Stimulated activated CD4-positive, alpha-beta T cell treated with anti-CD3 and anti-CD28 coated beads, Interleukin-1b, Interleukin-23, amount 100 ng/mL, for 1 hour (primary cell): ENCODE measurements around the gene HID1.

Source experiments
- DNase-seq, 2 donors: peaks; one replicate each; pipeline ENCODE4 v3.0.0-alpha.2; 2020; ENCODE audit warnings: low read depth in 2 of 2

The HID1 gene

DNA sequence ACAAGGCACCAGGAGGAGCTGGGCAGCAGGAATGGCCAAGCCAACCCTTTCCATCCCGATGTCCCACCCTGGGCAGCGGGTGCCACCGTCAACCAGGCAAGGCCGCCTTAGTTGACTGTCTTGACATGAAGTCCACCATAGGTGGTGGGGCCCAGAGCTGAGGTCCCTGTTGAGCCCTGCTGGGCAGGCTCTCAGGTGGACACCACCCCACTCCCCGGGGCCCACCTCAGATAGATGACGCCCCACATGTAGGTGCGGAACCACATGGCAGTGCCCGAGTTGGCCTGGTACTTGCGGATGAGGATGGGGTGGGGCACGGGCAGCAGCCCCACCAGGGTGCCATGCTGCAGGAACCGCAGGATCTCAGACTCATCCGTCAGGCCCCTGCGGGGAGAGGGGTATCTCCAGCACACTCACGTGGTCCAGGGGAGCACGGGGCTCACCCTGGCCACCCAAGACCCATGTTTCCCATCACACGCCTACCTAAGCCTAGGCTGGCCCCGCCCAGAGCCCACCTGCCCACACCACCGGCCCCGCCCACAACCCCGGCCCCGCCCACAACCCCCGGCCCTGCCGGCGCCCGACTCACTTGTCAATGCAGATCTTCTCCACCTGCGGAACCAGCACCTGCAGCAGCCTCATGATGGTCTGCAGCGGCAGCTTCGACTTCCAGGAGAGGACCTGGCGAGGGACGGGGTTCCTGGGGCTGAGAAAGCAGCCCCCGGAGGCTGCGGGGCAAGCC, 20.7 kb downstream of the HID1 start:
- DNase-seq, result no peak

DNA sequence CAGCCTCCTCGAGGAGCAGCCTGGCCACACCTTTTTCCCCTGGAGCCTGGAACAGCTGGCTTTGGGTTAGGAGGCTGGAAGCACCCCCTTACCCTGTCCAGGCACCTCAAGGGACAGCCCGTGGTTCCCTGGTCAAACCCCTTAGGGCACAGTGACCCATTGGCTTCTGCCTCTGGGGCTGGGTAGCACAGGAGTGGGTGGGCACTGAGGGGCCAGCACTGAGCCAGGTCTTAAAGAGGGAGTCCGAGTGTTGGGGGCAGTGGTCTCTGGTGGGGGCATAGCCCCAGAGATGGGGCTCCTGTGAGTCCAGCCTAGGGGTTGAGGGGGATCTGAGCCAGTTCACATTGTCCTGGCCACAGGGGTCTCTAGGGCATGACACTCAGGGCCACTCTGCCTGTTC, 21.5 kb downstream of the HID1 start:
- no peak for DNase-seq

DNA sequence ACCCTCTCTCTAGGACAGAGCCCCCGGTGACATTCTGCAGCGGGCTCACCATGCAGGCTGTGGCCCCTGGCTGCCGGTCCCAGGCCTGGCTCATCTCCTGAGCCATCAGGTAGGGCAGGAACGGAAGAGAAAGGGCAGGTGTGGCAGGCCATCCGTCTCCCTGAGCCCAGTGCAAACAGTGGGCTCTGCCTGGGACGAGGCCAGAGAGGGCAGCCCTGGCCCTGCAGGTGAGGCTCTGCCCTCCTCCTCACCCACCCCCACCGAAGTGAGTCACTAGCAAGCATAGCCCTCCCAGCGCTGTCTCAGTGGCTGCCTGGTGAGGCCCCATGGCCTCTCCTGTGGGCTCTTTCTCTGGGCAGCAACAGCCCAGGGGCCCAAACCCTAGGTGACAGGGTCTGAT, 22.4 kb downstream of the HID1 start:
- DNase-seq, result no peak

DNA sequence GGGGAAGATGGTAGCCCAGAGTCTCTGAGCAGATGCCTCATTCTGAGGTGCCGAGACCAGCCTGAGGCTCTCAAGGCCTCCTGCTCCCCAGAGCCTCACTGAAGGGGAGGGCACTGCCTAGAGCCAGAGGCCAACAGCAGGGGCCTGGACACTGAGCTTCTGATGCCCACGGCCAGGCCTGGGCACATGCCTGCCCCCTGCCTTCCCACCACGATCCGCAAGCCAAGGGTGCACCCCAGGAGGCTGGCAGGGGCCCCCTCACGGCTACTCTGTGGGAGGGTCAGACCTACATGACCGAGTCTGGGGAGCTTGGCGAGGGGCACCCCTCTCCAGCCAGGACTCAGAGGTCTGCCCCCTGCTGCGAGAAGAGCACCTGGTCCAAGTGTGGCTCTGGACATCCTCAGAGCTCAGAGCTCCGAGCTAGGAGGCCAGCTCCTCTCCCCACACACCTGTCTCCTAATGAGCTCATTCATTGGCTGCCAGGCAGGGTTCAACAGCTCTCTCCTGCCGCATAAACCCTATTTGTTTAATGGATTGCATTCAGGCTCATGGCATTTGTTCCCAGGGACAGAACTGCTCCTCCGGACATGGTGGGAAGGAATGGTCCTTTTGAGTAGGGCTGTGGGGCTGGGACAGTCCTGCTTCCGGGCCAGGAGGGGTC, 23.0 kb downstream of the HID1 start:
- DNase-seq, result no peak

DNA sequence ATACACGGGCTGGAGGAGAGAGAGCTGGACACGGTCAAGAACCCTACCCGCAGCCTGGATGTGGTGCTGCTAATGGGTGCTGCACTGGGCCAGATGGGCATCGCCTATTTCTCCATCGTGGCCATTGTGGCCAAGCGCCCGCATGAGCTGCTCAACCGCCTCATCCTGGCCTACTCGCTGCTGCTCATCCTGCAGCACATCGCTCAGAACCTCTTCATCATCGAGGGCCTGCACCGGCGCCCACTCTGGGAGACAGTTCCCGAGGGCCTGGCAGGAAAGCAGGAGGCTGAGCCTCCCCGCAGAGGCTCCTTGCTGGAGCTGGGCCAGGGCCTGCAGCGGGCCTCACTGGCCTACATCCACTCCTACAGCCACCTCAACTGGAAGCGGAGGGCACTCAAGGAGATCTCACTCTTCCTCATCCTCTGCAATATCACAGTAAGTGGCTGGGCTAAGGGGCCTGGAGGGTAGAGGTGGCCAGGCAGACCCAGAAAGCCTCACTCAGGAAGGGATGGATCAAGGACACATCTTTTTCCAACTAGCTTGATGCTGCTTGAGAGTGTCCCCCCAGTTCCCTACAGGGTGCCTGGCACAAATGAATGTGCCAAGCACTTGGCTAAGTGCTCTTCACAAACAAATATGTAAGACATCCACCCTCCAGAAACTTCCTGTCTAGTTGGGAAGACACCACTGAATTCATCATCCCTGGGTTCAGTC, 25.4 kb downstream of the HID1 start:
- no peak for DNase-seq

DNA sequence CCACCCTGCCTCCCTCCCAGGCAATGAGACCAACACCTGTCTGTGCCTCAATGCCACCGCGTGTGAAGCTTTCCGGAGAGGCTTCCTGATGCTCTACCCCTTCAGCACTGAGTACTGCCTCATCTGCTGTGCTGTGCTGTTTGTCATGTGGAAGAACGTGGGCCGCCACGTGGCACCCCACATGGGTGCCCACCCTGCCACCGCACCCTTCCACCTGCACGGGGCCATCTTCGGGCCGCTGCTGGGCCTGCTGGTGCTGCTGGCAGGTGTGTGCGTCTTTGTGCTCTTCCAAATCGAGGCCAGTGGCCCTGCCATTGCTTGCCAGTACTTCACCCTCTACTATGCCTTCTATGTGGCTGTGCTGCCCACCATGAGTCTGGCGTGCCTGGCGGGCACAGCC, 25.9 kb downstream of the HID1 start:
- DNase-seq, result no peak

DNA sequence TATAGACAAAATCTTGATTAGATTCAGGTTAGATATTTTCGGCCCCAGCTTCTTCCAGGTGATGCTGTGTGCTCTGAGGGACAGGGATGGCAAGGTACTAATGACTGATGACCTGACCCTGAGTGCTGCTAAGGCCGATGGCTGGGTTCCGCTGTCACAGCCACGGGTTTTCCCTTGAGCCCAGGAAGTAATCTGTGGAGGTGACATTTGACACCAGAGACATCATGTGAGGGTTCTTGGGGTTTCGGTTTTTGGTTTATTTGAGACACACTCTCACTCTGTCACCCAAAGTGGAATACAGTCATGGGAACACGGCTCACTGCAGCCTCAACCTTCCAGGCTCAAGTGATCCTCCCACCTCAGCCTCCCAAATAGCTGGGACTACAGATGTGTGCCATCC, 27.0 kb downstream of the HID1 start:
- DNase-seq, result no peak

DNA sequence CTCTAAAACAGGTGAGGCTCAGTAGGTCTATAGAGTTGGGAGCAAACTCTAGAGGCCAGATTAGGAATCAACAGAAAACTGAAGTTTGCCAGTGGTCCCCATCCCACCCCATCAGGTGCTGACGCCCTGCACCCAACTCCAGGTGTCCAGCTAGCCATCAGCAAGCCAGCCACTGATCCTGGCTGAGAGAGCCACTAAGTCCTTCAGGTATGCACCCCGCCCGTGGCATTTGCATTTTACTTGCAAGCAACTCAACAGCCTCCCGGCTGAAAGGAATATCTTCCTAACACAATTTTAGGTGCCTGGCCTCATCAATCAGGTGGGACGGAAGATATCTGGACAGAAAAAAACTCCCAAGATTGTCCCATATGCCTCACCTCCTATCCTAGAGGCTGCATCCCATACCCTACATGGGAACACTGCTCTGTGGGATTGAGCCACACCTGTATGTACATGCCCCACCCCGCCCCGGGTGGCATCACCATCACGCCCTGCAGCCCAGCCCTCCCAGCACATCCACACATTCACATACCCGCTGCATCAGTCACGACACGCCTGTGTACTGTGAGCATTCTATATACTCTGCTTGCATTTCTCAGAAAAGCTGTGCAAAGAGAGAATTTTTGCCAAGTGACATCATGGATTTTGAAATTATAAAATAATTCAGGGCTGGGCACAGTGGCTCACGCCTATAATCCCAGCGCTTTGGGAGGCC, 28.6 kb downstream of the HID1 start:
- DNase-seq, result no peak

DNA sequence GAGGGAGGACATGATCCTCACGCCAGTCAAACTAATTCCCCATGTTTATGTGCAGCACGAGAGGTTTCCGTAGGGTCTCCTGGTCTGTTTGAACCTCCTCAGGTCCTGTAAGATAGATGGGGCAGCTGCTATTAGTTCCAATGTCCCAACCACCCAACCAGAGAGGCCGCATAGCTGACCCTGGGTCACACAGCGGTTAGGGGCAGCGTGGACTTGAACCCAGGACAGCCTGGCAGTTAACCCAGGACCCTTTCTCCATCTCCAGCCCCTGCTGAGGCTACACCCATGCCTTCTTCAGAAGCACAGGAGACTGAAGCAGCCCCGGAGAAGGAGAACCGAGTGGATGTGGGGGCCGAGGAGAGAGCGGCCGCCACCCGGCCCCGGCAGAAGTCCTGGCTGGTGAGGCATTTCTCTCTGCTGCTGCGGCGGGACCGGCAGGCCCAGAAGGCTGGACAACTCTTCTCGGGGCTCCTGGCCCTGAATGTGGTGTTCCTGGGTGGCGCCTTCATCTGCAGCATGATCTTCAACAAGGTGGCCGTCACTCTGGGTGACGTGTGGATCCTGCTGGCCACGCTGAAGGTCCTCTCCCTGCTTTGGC, 31.3 kb downstream of the HID1 start:
- DNase-seq, result no peak

DNA sequence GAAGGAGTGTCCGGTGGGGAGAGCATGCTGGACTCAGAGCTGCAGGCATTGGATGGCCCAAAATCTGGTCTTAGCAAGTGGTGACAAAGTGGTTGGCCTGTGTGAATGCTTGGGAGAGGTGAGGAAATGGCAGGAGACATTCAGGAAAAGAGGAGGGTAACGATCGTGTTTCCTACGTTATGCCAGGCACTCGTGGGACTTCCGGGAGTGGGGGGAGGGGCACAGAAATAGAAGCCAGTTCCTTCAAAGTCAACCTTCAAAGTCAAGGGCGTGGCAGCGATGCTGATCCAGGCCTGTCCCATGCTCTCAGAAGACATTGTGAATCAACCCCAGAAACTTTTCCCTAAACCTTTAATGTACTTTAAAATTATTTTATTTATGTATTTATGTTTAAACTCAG, 33.0 kb downstream of the HID1 start:
- no peak for DNase-seq

DNA sequence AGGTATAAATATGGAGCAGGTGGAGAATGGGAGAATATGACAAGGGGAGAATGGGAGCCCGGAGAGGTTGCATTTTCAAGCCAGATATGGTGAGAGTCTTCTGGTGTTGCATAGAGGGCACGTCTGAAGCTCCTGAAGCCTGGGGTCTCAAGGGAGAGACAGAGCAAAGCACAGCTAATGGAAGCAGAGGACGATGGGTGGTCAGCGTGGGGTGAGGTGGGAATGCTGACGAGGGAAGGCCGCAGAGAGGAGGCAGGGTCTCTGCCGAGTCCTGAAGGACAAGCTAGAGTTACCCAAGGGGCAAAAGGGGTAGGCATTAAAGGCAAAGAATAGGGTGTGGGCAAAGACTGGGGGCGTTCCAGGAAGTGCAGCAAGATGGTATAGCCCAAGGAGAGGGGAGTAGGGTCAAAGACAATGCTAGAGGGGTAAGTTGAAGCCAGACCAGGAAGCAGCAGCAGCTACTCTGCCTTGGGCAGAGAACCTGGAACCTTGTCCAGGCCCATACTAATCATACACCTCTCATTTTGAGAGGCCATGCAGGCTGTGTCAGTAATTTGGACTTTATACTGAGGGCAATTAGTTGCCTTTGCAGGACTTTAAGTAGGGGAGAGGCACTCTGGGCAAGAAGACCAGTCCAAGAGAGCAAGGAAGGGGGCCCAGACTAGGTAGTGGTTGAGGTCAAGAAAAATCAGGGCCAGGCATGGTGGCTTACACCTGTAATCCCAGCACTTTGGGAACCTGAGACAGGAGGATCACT, 34.2 kb downstream of the HID1 start:
- DNase-seq, result no peak

DNA sequence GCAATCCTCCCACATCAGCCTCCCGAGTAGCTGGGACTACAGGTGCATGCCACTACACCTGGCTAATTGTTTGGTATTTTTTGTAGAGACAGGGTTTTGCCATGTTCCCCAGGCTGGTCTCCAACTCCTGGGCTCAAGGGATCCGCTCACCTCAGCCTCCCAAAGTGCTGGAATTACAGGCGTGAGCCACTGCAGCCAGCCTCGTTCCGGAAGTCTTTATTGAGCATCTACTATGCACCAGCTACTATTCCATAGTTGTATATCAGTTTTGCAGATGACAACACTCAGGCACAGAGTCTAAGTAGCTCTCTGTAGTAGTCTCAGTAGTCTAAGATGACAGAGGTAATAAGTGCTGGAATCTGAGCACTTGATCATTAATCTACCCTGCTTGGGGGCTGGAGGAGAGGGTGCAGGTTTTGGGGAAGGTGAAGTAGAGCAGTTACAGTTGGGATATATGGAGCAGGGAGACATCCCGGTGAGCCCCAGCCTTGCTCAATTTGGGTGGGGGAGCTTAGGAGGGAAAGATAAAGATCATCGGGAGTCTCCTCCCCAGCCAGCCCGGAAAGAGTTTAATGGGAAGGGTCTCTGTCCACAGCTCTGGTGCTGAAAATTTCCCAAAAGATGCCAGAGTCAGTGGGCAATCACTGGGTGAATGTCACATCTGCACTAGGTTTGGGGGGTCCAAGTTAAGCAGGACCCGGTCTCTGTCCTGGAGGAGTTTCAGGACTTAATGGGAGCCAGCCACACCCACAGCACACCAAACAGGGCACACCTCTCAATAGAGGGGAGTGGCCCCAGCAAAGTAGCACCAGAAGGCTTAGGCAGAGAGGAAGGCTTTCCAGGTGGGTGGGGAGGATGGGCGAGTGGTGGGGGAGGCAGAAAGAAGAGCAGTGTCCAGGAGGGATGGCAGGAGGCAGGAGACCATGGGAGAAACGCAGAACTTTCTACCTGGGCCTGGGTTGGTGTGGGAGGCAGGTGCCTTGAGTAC, 35.2 kb downstream of the HID1 start:
- no peak for DNase-seq

DNA sequence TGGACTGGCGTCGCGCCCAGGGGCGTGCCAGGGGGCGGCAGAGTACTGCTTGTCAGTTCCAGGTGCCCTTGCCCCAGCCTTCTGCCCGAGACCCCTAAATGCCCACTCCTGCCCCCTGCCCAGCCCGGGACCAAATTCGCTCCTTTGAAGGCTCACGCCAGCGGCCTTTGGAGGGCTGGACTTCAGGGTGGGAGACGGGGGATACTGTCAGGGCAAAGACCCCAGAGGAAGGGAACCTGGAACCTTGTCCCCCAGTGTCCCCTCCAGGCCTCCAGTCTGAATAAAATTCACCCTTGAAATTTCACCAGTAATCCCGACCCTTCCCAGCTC, 36.1 kb downstream of the HID1 start:
- no peak for DNase-seq

DNA sequence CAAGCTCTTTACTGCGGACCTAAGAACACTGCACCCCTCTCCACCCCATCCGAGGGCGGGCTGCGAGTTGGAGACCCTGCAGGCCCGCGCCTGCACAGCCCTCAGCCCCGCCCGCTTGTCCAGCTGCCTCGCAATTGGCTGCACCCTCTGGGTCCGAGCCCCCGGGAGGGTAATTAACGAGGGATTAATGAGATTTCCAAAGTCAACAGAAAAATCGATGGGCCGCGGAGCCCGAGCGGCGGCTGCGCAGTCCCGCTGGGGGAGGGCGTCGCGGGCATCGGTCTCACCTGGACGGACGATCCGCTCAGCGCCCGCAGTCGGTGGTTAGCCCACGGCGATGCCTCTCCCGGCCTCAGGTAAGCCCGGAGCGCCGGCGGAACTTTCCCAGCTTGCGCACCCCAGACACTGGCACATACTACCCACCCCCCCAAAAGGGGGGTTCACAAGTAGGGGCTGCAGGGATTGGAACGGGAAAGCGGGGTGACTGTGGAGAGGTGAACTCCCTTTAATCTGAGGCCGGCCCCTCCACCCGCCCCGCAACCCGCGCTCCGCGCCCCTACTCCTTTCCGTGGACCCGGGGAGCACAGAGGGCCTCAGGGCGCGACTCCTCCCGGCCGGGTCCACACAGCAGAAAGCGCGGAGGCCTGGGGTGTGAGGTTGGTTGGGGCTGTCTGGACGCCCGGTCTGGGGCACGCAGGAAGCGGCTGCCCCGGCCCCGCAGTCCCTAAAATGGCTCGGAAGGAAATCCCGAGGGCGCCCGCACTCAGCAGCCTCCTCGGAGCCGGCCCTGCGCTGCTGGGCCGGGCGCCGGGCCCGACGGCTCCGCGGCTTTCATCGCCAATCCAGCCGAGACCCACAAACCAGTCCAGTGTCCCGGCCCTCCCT, 36.7 kb downstream of the HID1 start, which contains the start of gene OTOP3:
OTOP3 (plus strand) TSS at position 314 of the 885 bp plus-strand sequence; CDS start at position 338, 24 bp downstream.
- DNase-seq, result no peak

DNA sequence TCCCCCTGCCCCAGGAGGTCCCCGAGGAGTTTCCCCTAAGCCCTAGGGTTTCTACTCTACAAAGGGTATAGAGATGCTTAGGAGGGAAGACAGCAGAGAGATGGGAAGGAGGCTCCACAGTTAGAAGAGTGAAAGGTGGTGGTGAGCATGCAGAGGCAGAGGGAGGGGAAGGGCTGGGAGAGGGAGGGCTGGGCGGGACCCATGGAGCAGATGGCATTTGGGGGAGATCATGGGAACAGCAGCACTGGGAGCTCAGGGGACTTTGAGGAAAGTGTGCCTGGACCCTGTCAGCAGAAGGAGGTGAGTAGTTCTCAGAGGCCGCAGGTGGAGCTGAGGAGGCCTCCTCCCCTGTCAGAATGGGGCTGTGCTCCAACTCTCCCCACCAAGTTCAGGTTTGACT, 37.5 kb downstream of the HID1 start:
- DNase-seq, result no peak

DNA sequence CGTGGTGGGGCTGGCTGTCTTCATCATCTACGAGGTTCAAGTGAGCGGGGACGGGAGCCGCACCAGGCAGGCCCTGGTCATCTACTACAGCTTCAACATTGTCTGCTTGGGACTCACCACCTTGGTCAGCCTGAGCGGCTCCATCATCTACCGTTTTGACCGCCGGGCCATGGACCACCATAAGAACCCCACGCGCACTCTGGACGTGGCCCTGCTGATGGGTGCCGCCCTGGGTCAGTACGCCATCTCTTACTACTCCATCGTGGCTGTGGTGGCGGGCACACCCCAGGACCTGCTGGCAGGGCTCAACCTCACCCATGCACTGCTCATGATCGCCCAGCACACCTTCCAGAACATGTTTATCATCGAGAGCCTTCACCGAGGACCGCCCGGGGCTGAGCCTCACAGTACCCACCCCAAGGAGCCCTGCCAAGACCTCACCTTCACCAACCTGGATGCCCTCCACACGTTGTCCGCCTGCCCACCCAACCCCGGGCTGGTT, 42.0 kb downstream of the HID1 start:
- DNase-seq, result no peak

DNA sequence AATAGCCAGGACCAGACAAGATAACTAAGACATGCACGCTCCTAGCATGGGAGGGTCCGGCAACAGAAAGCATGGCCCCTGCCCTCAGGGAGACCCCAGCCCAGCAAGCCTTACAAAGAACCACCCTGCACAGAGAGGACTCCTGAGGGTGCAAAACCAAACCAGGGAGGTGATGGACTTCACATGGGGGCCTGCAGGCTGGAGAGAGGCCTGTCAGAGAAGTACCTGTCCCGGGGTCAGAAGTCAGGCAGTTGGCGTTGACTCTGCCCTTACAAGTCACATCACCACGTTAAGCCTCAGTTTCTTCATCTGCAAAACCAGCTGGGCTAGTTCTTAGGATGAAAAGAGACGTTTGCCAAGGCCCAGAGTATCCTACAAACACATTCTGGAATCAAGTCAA, 43.8 kb downstream of the HID1 start:
- no peak for DNase-seq

DNA sequence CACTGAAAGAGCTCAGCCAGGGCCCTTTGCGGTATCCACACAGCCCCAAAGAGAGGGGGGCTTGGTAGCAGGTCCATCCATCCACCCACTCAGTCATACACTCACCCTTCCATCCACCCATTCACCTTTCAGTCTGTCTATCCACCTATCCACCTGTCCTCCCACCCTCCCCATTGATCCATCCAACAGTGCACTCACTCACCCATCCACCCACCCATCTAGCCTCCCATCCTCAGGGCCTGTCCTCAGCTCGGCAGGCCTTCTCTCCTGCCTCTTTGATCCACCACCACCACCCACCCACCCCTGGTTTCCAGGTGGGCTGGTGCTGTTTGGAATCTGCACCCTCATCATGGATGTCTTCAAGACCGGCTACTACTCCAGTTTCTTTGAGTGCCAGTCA, 47.3 kb downstream of the HID1 start:
- DNase-seq, result no peak
